Osteoblast (primary cell): ENCODE data around the gene GNMT. TPM values are rescaled to one million over a fixed set of nuclear protein-coding genes. Genes with fewer than 3 reads are reported as not detected.

Experiments used
- DNase-seq: peaks from one replicate; pipeline ENCODE4 v3.0.0; 2011; ENCODE audit warnings: low spot score, mixed read lengths; ENCODE audit not compliant: insufficient read length; ENCODE audit errors: missing footprints
- H2AFZ ChIP-seq: 2 replicates; pipeline ENCODE4 v1.6.0; 2011; ENCODE audit warnings: mild to moderate bottlenecking, low read length
- H3K27ac ChIP-seq: 2 replicates; pipeline ENCODE4 v1.5.1; 2011; ENCODE audit warnings: mild to moderate bottlenecking, low read depth, low read length, moderate library complexity
- H3K27me3 ChIP-seq: 2 replicates; pipeline ENCODE4 v1.6.0; 2012; ENCODE audit warnings: mild to moderate bottlenecking, control low read depth, inconsistent platforms, low read length, moderate library complexity; ENCODE audit not compliant: insufficient read depth
- H3K36me3 ChIP-seq: 2 replicates; pipeline ENCODE4 v1.5.1; 2011; ENCODE audit warnings: mild to moderate bottlenecking, low read length, control low read depth, moderate library complexity; ENCODE audit not compliant: insufficient read depth
- H3K4me1 ChIP-seq: 2 replicates; pipeline ENCODE4 v1.5.1; 2011; ENCODE audit warnings: mild to moderate bottlenecking, low read length, control low read depth, moderate library complexity; ENCODE audit not compliant: insufficient read depth
- H3K4me2 ChIP-seq: 2 replicates; pipeline ENCODE4 v1.6.0; 2011; ENCODE audit warnings: mild to moderate bottlenecking, low read length; ENCODE audit not compliant: insufficient read depth
- H3K4me3 ChIP-seq: fragments of 200-600 bp; sonication (generic); 3 replicates; pipeline ENCODE4 v1.5.1; 2012; ENCODE audit warnings: mild to moderate bottlenecking, low read length, inconsistent platforms; ENCODE audit not compliant: insufficient read depth
- H3K79me2 ChIP-seq: 2 replicates; pipeline ENCODE4 v1.6.0; 2012; ENCODE audit warnings: mild to moderate bottlenecking, low read length, control low read depth, inconsistent platforms; ENCODE audit not compliant: insufficient read depth
- H3K9me3 ChIP-seq: 2 replicates; pipeline ENCODE4 v1.5.1; 2011; ENCODE audit warnings: low read depth, low read length, control low read depth
- H4K20me1 ChIP-seq: 2 replicates; pipeline ENCODE4 v1.6.0; 2012; ENCODE audit warnings: mild to moderate bottlenecking, low read length, control low read depth; ENCODE audit not compliant: insufficient read depth
- CTCF ChIP-seq: IDR thresholded peaks from 2 replicates; pipeline ENCODE4 v1.5.1; 2011; ENCODE audit warnings: mild to moderate bottlenecking, low read depth, low read length, moderate library complexity; ENCODE audit errors: extremely low read depth
- total RNA-seq: library from RNA; depleted of rRNA; stranded (reverse); fragments of >200 nt; gene quantifications from 2 replicates; pipeline ENCODE4 v1.2.3, GENCODE V29; 2012

Gene GNMT
- total RNA-seq = 0.72 and 0.88 TPM in 2 replicates

GRCh38 chr6:42960243-42961019 lies at the start of gene GNMT:
GNMT (plus strand) TSS chr6:42960754; CDS start chr6:42960768, 14 bp downstream.
- H2AFZ ChIP-seq = peak within 1 kb of the TSS; percentile 81
- peak; percentile 88 for DNase-seq

DNA sequence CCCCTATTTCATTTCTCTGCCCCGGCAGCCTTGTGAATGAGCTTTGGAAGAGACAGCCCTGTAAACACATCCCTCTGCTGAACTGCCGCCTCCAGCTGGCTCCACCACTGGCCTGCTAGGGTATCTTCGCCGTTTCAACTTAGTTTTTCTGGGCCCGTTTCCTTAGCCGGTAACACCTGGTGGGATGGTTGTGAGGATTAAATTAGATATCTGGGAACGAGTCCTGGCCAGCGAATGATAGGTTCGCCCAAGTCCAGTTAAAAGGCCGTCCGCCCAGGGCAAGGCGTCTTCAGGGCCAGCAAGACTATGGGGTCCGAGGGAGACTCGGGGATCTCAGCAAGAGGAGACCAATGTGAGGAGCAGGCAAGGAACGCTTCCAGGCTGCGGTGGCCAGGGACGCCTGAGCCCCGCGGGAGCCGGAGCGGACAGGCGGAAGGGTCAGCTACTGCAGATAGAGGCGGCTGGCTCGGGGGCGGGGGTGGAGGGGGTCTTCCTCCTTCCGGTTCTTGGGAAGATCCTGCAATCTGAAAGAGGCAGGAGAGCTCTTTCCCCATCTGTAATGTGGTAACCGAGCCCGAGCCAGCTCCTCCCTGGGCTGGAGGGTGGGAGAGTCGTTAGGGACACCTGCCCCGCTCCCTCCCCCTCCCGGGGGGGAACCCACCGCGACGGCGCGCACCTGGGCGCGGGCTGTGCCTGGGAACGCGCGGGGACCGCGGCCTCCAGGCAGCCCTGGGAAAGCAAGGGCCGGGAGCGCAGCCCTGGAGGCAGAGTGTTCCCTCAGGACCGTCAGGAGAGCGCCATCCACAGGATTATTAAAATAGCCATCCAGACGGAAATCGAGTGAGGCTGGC lies 49.2 kb upstream of the GNMT start:
- no peaks in the 10 kb centered on the region for H3K79me2 ChIP-seq
- H4K20me1 ChIP-seq = no peaks in the 10 kb centered on the region
- no peaks in the 10 kb centered on the region for H3K9me3 ChIP-seq
- peaks cover 3% of the 10 kb centered on the region for H3K27me3 ChIP-seq
- peak overlapping the region; percentile 78 for H3K4me2 ChIP-seq
- peak overlapping the region; percentile 90 for H2AFZ ChIP-seq
- H3K27ac ChIP-seq = no peak overlapping the region
- no peaks in the 10 kb centered on the region for H3K36me3 ChIP-seq
- peak overlapping the region; percentile 63 for H3K4me3 ChIP-seq
- TF ChIP-seq CTCF = no peak
- DNase-seq = peak; percentile 78
- H3K4me1 ChIP-seq = peaks cover 7% of the 10 kb centered on the region

More at GRCh38 chr6:42960243-42961019, at the start of gene GNMT:
- Histone ChIP-seq H3K4me3 (peak within 1 kb of the TSS; percentile 70), H3K27ac (no peak within 1 kb of the TSS), H3K27me3 (no peaks in the 10 kb centered on the region), H4K20me1 (no peaks in the 10 kb centered on the region), H3K79me2 (no peaks in the 10 kb centered on the region), H3K36me3 (peaks cover 14% of the 10 kb centered on the region), H3K9me3 (no peaks in the 10 kb centered on the region), H3K4me1 (peaks cover 11% of the 10 kb centered on the region), H3K4me2 (peak within 1 kb of the TSS; percentile 92)
- TF ChIP-seq CTCF = no peak

DNA sequence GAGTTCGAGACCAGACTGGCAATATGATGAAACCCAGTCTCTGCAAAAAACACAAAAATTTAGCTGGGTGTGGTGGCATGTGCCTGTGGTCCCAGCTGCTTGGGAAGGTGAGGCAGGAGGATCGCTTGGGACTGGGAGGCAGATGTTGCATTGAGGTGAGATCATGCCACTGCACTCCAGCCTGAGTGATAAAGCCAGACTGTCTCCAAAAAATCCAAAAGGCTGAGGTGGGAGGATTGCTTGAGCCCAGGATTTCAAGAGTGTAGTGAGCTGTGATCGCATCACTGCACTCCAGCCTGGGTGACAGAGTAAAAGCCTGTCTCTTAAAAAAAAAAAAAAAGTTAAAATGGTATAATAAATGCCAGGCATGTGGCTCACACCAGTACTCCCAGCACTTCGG lies 46.0 kb upstream of the GNMT start:
- Histone ChIP-seq H3K27ac (no peak overlapping the region), H2AFZ (no peak overlapping the region), H4K20me1 (no peaks in the 10 kb centered on the region), H3K9me3 (no peaks in the 10 kb centered on the region), H3K27me3 (no peaks in the 10 kb centered on the region), H3K4me1 (peaks cover 7% of the 10 kb centered on the region), H3K4me3 (no peak overlapping the region), H3K4me2 (no peak overlapping the region), H3K36me3 (no peaks in the 10 kb centered on the region), H3K79me2 (no peaks in the 10 kb centered on the region)
- no peak for TF ChIP-seq CTCF
- DNase-seq = no peak

- no peaks in the 10 kb centered on the region for H3K27me3 ChIP-seq
- peak; percentile 72 for DNase-seq
- H4K20me1 ChIP-seq = no peaks in the 10 kb centered on the region
- no peak within 1 kb of the TSS for H3K27ac ChIP-seq
- no peak for TF ChIP-seq CTCF
- no peak within 1 kb of the TSS for H3K4me3 ChIP-seq
- no peaks in the 10 kb centered on the region for H3K36me3 ChIP-seq
- H2AFZ ChIP-seq = no peak within 1 kb of the TSS
- H3K79me2 ChIP-seq = no peaks in the 10 kb centered on the region
- H3K4me2 ChIP-seq = no peak within 1 kb of the TSS
- H3K4me1 ChIP-seq = peaks cover 10% of the 10 kb centered on the region
- H3K9me3 ChIP-seq = no peaks in the 10 kb centered on the region
Measured at GRCh38 chr6:42915732-42916131, 44.8 kb upstream of the GNMT start, which contains the start of gene PTCRA. PTCRA (plus strand) TSS chr6:42916053; CDS start chr6:42916070, 17 bp downstream.
